Bronchial smooth muscle cell (primary cell): ENCODE measurements around the gene HTN1. TPM values are rescaled to one million over a fixed set of nuclear protein-coding genes. Genes with fewer than 3 reads are reported as not detected.

Experiments
- total RNA-seq: library from RNA; depleted of rRNA; stranded (reverse); fragments of >200 nt; gene quantifications from 2 replicates; pipeline ENCODE4 v1.2.1, GENCODE V29; 2014

Gene HTN1
- total RNA-seq, result not detected in 2 replicates

GRCh38 chr4:70050138-70050537 is at the start of gene HTN1:
HTN1 (plus strand) TSS chr4:70050438; CDS start chr4:70053077, 2,639 bp downstream.

GRCh38 chr4:70028159-70028558 is 22.1 kb upstream of the HTN1 start, which contains the start of gene HTN3:
HTN3 (plus strand) TSS chr4:70028459; CDS start chr4:70030741, 2,282 bp downstream.

Other genes starting within 250 kb of the HTN1 start
- gene SULT1E1, start 190.3 kb upstream of the HTN1 start, total RNA-seq, result 0.16 TPM in 1 of 2 replicates, not detected in the other
- not detected in 2 replicates for gene CSN1S1, start 119.4 kb upstream of the HTN1 start, total RNA-seq
- gene CSN2, start 84.7 kb upstream of the HTN1 start, total RNA-seq, result not detected in 2 replicates
- not detected in 2 replicates for gene STATH, start 54.5 kb upstream of the HTN1 start, total RNA-seq
- gene HTN3, start 22.0 kb upstream of the HTN1 start, total RNA-seq, result not detected in 2 replicates
- not detected in 2 replicates for gene PRR27, start 103.8 kb downstream of the HTN1 start, total RNA-seq
- not detected in 2 replicates for gene ODAM, start 145.3 kb downstream of the HTN1 start, total RNA-seq
- not detected in 2 replicates for gene FDCSP, start 175.7 kb downstream of the HTN1 start, total RNA-seq
- not detected in 2 replicates for gene CSN3, start 192.2 kb downstream of the HTN1 start, total RNA-seq